Adrenal gland (tissue), 12 donors: ENCODE results near the gene NFATC1. TPM values are rescaled to one million over a fixed set of nuclear protein-coding genes. Genes with fewer than 3 reads are reported as not detected.

Experiments used
- DNase-seq, 7 donors: peaks; one replicate each; pipeline ENCODE4 v3.0.0-alpha.2; 2019 to 2020
- H3K27ac ChIP-seq, 5 donors: fragments of 200-600 bp; sonication (generic) in 4 of 5; 1 replicate in 3 of 5; 2 replicates in 2 of 5; pipeline versions ENCODE4 v1.5.1 to v1.8.0; 2016 to 2020; ENCODE audit warnings: mild to moderate bottlenecking in 1 of 5
- H3K27me3 ChIP-seq: fragments of 200-600 bp; 2 replicates; pipeline ENCODE4 v1.8.0; 2021
- H3K36me3 ChIP-seq, 2 donors: fragments of 200-600 bp; replicated peaks in 1 of 2; 1 replicate in 1 of 2; 2 replicates in 1 of 2; pipeline versions ENCODE4 v1.5.1 to v1.8.0; 2018 to 2022
- H3K4me1 ChIP-seq, 2 donors: fragments of 200-600 bp; replicated peaks in 1 of 2; 1 replicate in 1 of 2; 2 replicates in 1 of 2; pipeline versions ENCODE4 v1.5.1 to v1.8.0; 2018 to 2021
- H3K4me3 ChIP-seq, 4 donors: fragments of 200-600 bp; sonication (generic) in 3 of 4; one replicate each; pipeline ENCODE4 v1.5.1; 2016 to 2018
- H3K9me3 ChIP-seq, 3 donors: fragments of 200-600 bp; sonication (generic) in 1 of 3; replicated peaks in 1 of 3; 1 replicate in 2 of 3; 2 replicates in 1 of 3; pipeline versions ENCODE4 v1.5.1 to v1.8.0; 2016 to 2021
- POLR2A ChIP-seq, 2 donors: fragments of 450-650 bp; IDR thresholded peaks; one replicate each; pipeline ENCODE4 v1.6.1; 2017; ENCODE audit warnings: antibody characterized with exemption in 2 of 2, mild to moderate bottlenecking in 2 of 2, moderate library complexity in 1 of 2
- WGBS, 4 donors: extraction: QIAGEN DNeasy Blood & Tissue Kit in 2 of 4; methylation state at CpG; one replicate each; pipeline versions ENCODE4 v1.1.5 to v1.1.7; 2013 to 2017; 5-methylcytosine and 5-hydroxymethylcytosine counted together
- intact Hi-C, 2 donors: fragments of 100-400 bp; cut with DNase I; formaldehyde crosslinking; loops; one replicate each; pipeline versions ENCODE4 v1.14.1 to v1.15.0; 2022 to 2023
- polyA plus RNA-seq, 3 donors: library from polyadenylated mRNA; stranded (reverse); fragments of 200-250 nt in 2 of 3; fragments of 350-450 nt in 1 of 3; fragmentation: Illumina TruSeq in 1 of 3; extraction: RNeasy Lipid Tissue Mini Kit (QIAGEN cat#74804) in 1 of 3; gene quantifications; one replicate each; pipeline ENCODE4 v1.2.3, GENCODE V29; 2013 to 2014
- total RNA-seq, 9 donors: library from RNA; depleted of rRNA in 4 of 9; stranded (reverse); fragments of >200 nt in 4 of 9; fragments of 120-200 nt in 1 of 9; fragmentation: NEBNext Ultra II Directional in 1 of 9; extraction: Animal tissue kit (Norgen Biotek cat#: 25700) in 1 of 9; gene quantifications; one replicate each; pipeline versions ENCODE4 v1.1.0 to v1.2.4, GENCODE V29; 2013 to 2023
- TF ChIP-seq, protein P1 (sequence below), 6 experiments: fragments of 450-650 bp in 4 of 6; fragments of 200-600 bp in 2 of 6; sonication (generic) in 1 of 6; IDR thresholded peaks; 1 replicate in 5 of 6; 2 replicates in 1 of 6; pipeline versions ENCODE4 v1.5.1 to v1.8.0; 2016 to 2021; ENCODE audit warnings: antibody characterized with exemption in 6 of 6, mild to moderate bottlenecking in 2 of 6, moderate library complexity in 1 of 6
- donor health status: healthy with polysubstance abuse.
- donor health status: Bipolar disorder and iron deficiency.
- donor health status: DM: yes; HTN: yes; CAD: no.
- donor health status: DM: no; HTN: no; CAD: no.
- donor health status: DM: no; HTN: no; CAD: no.
- donor health status: DM: yes; HTN: yes; CAD: no.

Gene NFATC1
- total and polyA plus RNA-seq, 12 donors: 0.50 to 20.9 (median 6.7) TPM

DNA sequence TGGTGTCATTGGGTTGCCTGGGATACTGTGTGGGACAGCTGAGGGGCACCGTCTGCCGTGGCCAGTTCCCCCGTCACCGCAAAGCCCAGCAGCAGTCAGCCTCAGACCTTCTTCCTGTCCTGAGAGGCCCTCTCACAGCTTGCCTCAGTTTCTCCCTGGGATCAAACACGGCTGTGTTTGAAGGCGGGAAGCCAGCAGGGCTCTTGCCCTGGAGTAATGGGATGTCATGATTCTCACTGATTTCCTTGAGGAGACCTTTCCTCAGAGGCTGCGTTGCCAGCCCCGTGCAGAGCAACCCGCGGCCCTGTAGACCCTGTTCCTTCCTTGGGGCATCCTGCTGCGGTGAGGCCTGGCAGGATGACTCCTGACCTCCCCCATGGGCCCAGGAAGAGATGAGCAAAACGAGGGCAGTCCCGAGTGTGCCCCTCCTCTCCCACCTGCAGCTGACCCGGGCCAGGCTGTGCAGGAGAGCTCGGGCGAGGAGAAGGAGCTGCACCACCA is 13.9 kb upstream of the NFATC1 start:
- WGBS, 4 donors: 71 to 89% (median 78%) methylated on average over 4 to 16 of the region's 16 CpGs; no CpG with 5 or more reads in 1 of the 4 donors
- no peaks in the 10 kb centered on the region for H3K4me1 ChIP-seq
- peaks cover 0 to 8% of the 10 kb centered on the region in 2 donors for H3K36me3 ChIP-seq
- H3K27ac ChIP-seq: no peak overlapping the region
- peak in 2 of 7 donors; percentile 13 to 46 for DNase-seq
- intact Hi-C loops: loop anchor here (2.0 to 10.0 kb wide), 4 partner anchors 63 to 260 kb away; no protein-coding TSS in a partner anchor
- TF ChIP-seq, protein P1, sequence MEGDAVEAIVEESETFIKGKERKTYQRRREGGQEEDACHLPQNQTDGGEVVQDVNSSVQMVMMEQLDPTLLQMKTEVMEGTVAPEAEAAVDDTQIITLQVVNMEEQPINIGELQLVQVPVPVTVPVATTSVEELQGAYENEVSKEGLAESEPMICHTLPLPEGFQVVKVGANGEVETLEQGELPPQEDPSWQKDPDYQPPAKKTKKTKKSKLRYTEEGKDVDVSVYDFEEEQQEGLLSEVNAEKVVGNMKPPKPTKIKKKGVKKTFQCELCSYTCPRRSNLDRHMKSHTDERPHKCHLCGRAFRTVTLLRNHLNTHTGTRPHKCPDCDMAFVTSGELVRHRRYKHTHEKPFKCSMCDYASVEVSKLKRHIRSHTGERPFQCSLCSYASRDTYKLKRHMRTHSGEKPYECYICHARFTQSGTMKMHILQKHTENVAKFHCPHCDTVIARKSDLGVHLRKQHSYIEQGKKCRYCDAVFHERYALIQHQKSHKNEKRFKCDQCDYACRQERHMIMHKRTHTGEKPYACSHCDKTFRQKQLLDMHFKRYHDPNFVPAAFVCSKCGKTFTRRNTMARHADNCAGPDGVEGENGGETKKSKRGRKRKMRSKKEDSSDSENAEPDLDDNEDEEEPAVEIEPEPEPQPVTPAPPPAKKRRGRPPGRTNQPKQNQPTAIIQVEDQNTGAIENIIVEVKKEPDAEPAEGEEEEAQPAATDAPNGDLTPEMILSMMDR (IDR thresholded peaks at IDR 0.05): no peak
- TF ChIP-seq POLR2A (IDR thresholded peaks at IDR 0.05): no peak
- no peaks in the 10 kb centered on the region for H3K9me3 ChIP-seq
- no peaks in the 10 kb centered on the region for H3K27me3 ChIP-seq
- no peak overlapping the region for H3K4me3 ChIP-seq

DNA sequence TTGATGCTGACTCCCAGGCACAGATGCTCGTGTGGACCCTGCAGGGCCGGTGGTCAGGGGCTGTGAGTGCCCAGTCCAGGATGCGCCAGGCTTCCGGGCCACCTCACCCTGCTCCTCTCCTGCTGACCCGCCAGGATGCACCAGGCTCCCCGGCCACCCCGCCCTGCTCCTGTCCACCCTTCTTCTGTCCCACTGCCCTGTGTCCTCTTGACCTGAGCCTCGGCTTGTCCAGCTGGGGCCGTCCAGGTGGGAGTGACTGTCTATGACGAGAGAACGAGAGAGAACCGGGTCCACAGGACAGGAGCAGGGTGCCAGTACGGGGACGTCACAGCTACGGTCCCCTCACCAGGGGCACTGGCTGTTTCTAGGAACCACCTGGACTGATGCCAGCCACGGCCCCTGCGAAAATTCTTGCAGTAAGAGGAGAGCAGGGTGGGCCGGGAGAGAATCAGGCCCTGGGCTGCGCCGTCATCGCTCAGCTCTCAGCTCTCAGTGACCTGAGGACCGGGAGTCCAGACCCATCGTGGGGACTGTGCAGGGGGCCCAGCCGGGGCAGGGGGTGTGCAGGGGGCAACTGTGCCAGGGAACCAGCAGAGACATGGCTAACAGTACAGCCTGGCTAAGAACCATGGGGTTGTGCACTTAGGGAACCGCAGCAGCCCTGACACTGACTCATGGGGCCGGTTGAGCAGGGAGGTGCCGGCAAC is 12.9 kb upstream of the NFATC1 start:
- H3K27me3 ChIP-seq: peaks cover 3% of the 10 kb centered on the region
- intact Hi-C loops: loop anchor here (5.0 to 10.0 kb wide), 3 partner anchors 62 to 259 kb away; no protein-coding TSS in a partner anchor
- TF ChIP-seq, protein P1 (IDR thresholded peaks at IDR 0.05): no peak
- no peak for TF ChIP-seq POLR2A (IDR thresholded peaks at IDR 0.05)
- H3K36me3 ChIP-seq: no peaks in the 10 kb centered on the region
- no peak overlapping the region for H3K27ac ChIP-seq
- WGBS, 4 donors: 61 to 72% (median 71%) methylated on average over 11 to 27 of the region's 27 CpGs
- H3K4me3 ChIP-seq: no peak overlapping the region
- peak in 2 of 7 donors; percentile 35 to 54 for DNase-seq
- H3K9me3 ChIP-seq: no peaks in the 10 kb centered on the region
- H3K4me1 ChIP-seq: no peaks in the 10 kb centered on the region

DNA sequence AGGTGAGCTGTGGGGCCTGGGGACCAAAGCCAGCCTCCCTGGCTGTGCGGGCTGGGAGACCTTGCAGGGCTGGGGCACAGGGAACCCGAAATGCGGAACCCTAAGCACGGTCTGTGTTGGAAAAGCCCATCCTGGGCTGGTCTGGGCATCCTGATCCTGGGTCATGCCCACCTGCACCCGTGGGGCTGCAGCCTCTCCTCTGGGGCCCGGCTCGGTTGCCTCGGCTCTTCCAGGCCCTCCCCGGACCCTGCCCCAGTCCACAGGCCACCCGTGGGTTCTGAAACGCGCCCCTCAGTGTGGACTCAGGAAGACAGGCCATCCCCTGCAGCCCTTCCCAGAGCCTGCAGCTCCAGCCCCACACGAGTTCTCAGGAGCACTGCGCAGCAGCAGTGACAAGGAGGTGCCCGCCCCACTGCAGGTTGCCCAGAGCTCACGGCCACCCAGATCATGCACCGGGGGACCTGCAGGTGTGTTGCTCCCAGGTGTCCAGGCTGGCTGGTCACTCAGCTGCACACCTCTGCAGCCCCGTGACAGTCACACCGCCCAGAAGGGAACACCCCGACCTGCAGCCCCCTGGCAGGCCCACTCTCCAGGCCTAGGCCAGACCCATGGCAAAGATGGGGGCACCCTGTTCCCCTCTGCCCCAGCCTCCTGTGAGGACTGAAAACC is 12.2 kb upstream of the NFATC1 start:
- peak in 2 of 7 donors; percentile 19 to 51 for DNase-seq
- H3K27me3 ChIP-seq: peaks cover 10% of the 10 kb centered on the region
- H3K4me3 ChIP-seq: no peak overlapping the region
- H3K4me1 ChIP-seq: no peaks in the 10 kb centered on the region
- WGBS, 4 donors: 75 to 80% (median 79%) methylated on average over 2 to 20 of the region's 20 CpGs
- intact Hi-C loops: loop anchor here (5.0 to 10.0 kb wide), 3 partner anchors 61 to 259 kb away; no protein-coding TSS in a partner anchor
- H3K36me3 ChIP-seq: no peaks in the 10 kb centered on the region
- H3K27ac ChIP-seq: no peak overlapping the region
- no peak for TF ChIP-seq POLR2A (IDR thresholded peaks at IDR 0.05)
- TF ChIP-seq, protein P1 (IDR thresholded peaks at IDR 0.05): no peak
- no peaks in the 10 kb centered on the region for H3K9me3 ChIP-seq

DNA sequence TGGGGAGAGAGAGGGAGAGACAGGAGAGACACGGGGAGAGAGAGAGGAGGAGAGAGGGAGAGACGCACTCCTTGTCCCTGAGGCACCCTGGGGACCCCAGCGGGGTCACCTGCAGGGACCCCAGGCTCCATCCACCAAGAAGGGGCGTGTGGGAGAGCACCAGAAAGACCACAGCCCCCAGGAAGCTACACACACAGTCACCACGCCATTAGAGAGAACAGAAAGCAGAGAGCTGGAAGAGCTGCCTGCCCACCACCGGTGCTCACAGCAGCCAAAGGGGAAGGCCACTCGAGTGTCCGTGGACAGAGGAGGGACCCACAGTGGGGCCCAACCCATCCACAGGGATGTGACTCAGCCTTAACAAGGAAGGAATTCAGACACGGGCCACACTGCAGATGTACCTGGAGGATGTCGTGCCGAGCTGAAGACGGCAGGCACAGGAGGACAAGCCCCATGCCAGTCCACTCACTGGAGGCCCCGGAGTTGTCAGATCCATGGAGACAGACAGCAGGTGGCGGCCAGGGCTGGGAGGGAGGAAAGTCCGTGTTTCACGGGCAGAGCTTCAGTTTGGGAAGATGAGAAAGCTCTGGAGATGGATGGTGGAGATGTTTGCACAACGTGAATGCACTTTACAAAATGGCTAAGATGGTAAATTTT is 11.5 kb upstream of the NFATC1 start:
- DNase-seq: peak in 2 of 7 donors; percentile 21 to 48
- H3K36me3 ChIP-seq: no peaks in the 10 kb centered on the region
- peaks cover 16% of the 10 kb centered on the region for H3K27me3 ChIP-seq
- H3K4me1 ChIP-seq: no peaks in the 10 kb centered on the region
- H3K9me3 ChIP-seq: no peaks in the 10 kb centered on the region
- WGBS, 4 donors: 32 to 40% (median 39%) methylated on average over 13 to 17 of the region's 17 CpGs
- intact Hi-C loops: loop anchor here (5.0 to 10.0 kb wide), 3 partner anchors 61 to 258 kb away; no protein-coding TSS in a partner anchor
- H3K27ac ChIP-seq: no peak overlapping the region
- H3K4me3 ChIP-seq: no peak overlapping the region
- TF ChIP-seq, protein P1 (IDR thresholded peaks at IDR 0.05): no peak
- no peak for TF ChIP-seq POLR2A (IDR thresholded peaks at IDR 0.05)
